Panc1 (cell line): ENCODE data around the gene C11orf54. TPM values are rescaled to one million over a fixed set of nuclear protein-coding genes. Genes with fewer than 3 reads are reported as not detected.

Source experiments
- ATAC-seq: fragments of 200-7000 bp; cut with Tn5 transposase; 2 replicates; pipeline ENCODE4 v1.9.1; 2020; ENCODE audit warnings: mild to moderate bottlenecking, moderate library complexity
- BruUV-seq: library from RNA; stranded (reverse); fragments of 400-500 nt; replicated peaks from 2 replicates; lab custom pipeline; 2021; lab: Mats Ljungman, UMichigan
- CTCF ChIA-PET: fragments of 300-600 bp; sonication (Branson Sonifier 250); formaldehyde crosslinking; loops from one replicate; lab custom pipeline; 2022; ENCODE audit warnings: antibody characterized with exemption; lab: Charles Lee
- POLR2A ChIA-PET: fragments of 300-600 bp; sonication (Branson Sonifier 250); formaldehyde crosslinking; loops from one replicate; lab custom pipeline; 2022; ENCODE audit warnings: antibody characterized with exemption; lab: Charles Lee
- DNase-seq: peaks from one replicate; pipeline ENCODE4 v3.0.0-alpha.2; 2010; ENCODE audit warnings: low read depth, low spot score
- H3K27ac ChIP-seq: 2 replicates; pipeline ENCODE4 v1.5.1; 2011; ENCODE audit warnings: mild to moderate bottlenecking, low read length, inconsistent platforms
- H3K27me3 ChIP-seq: fragments of 200-500 bp; sonication (Bioruptor generic); 2 replicates; pipeline ENCODE4 v1.6.0; 2014; ENCODE audit warnings: low read length, inconsistent platforms; ENCODE audit not compliant: control insufficient read depth, insufficient read depth
- H3K36me3 ChIP-seq: fragments of 200-500 bp; sonication (Bioruptor generic); 2 replicates; pipeline ENCODE4 v1.5.1; 2014; ENCODE audit warnings: inconsistent platforms, mild to moderate bottlenecking, low read length, moderate library complexity; ENCODE audit not compliant: control insufficient read depth, insufficient read depth
- H3K4me1 ChIP-seq: 2 replicates; pipeline ENCODE4 v1.5.1; 2011; ENCODE audit warnings: inconsistent platforms, mild to moderate bottlenecking, low read length, moderate library complexity; ENCODE audit not compliant: control insufficient read depth, insufficient read depth
- H3K4me3 ChIP-seq, 2 experiments: 2 replicates each; pipeline ENCODE4 v1.5.1; 2011 to 2012; ENCODE audit warnings: low read depth in 2 of 2, low read length in 2 of 2, mild to moderate bottlenecking in 2 of 2, inconsistent platforms in 1 of 2, moderate library complexity in 1 of 2
- H3K9me3 ChIP-seq: fragments of 200-500 bp; sonication (Bioruptor generic); 2 replicates; pipeline ENCODE4 v1.5.1; 2014; ENCODE audit warnings: low read depth, mild to moderate bottlenecking, inconsistent platforms, low read length, moderate library complexity; ENCODE audit not compliant: control insufficient read depth, insufficient read depth
- CTCF ChIP-seq: fragments of 450-650 bp; IDR thresholded peaks from 2 replicates; pipeline ENCODE4 v1.5.1; 2017; ENCODE audit warnings: mild to moderate bottlenecking
- POLR2AphosphoS5 ChIP-seq: IDR thresholded peaks from 2 replicates; pipeline ENCODE4 v1.6.1; 2012; ENCODE audit warnings: mild to moderate bottlenecking, low read depth, low read length, moderate library complexity
- REST ChIP-seq, 2 experiments: IDR thresholded peaks; 2 replicates each; pipeline ENCODE4 v1.6.1; 2011 to 2012; ENCODE audit warnings: low read depth in 2 of 2, control low read depth in 1 of 2, low read length in 1 of 2, mild to moderate bottlenecking in 1 of 2, moderate library complexity in 1 of 2; ENCODE audit not compliant: insufficient read depth in 1 of 2
- SIN3A ChIP-seq: IDR thresholded peaks from 2 replicates; pipeline ENCODE4 v1.6.1; 2012; ENCODE audit warnings: low read depth, mild to moderate bottlenecking, low read length, moderate library complexity, borderline replicate concordance; ENCODE audit not compliant: insufficient read depth
- TCF7L2 ChIP-seq: IDR thresholded peaks from 2 replicates; pipeline ENCODE4 v1.6.1; 2011; ENCODE audit warnings: mild to moderate bottlenecking, low read depth, low read length, inconsistent platforms
- in situ Hi-C: cut with HindIII; loops from 2 replicates; pipeline ENCODE4 v1.10.0; 2016; ENCODE audit warnings: low sequenced_read_pairs, low pct_unique_long_range_greater_than_20kb
- intact Hi-C: fragments of 100-400 bp; cut with micrococcal nuclease; formaldehyde crosslinking; loops from one replicate; pipeline ENCODE4 v1.10.0; 2022; ENCODE audit not compliant: unreplicated experiment
- total RNA-seq: library from RNA; stranded (reverse); gene quantifications from one replicate; pipeline ENCODE4 v1.2.1, GENCODE V29; 2021; ENCODE audit not compliant: unreplicated experiment

Gene C11orf54
- total RNA-seq, 1 experiment from 2014 or later = 31.0 TPM

- H3K4me3 ChIP-seq = no peak overlapping the region
- no peak for DNase-seq
- H3K27me3 ChIP-seq = no peaks in the 10 kb centered on the region
- ChIA-PET CTCF (no interaction called here), POLR2A (no interaction called here)
- TF ChIP-seq POLR2AphosphoS5 (no peak), SIN3A (no peak), REST (IDR thresholded peaks at IDR 0.05; ENCODE audit: insufficient read depth in 1 of 2, low read depth in 2 of 2, low read length in 1 of 2) (no peak), CTCF (no peak), TCF7L2 (no peak)
- H3K27ac ChIP-seq = no peak overlapping the region
- ATAC-seq = no peak
- H3K4me1 ChIP-seq = no peaks in the 10 kb centered on the region
- intact Hi-C loops (no loop called here), in situ Hi-C loops (no loop called here)
- no TSS peak for BruUV-seq
- H3K36me3 ChIP-seq = peaks cover 9% of the 10 kb centered on the region; the same call in 1 of the 2 replicates
- 0 out of 2 replicates have a peak, but pooled peaks cover 1% of the 10 kb centered on the region for H3K9me3 ChIP-seq
These were observed 20.4 kb downstream of the C11orf54 start for GRCh38 chr11:93761910-93762309.

- Histone ChIP-seq H3K27me3 (no peaks in the 10 kb centered on the region), H3K4me3 (no peak overlapping the region), H3K36me3 (peaks cover 9% of the 10 kb centered on the region; the same call in 1 of the 2 replicates), H3K4me1 (no peaks in the 10 kb centered on the region), H3K9me3 (0 out of 2 replicates have a peak, but pooled peaks cover 3% of the 10 kb centered on the region), H3K27ac (no peak overlapping the region)
- DNase-seq = no peak
- no peak for ATAC-seq
- TF ChIP-seq TCF7L2 (no peak), CTCF (no peak), REST (IDR thresholded peaks at IDR 0.05; ENCODE audit: insufficient read depth in 1 of 2, low read depth in 2 of 2, low read length in 1 of 2) (no peak), SIN3A (no peak), POLR2AphosphoS5 (no peak)
- in situ Hi-C loops (no loop called here), intact Hi-C loops (no loop called here)
- CTCF ChIA-PET = no interaction called here
- BruUV-seq = no TSS peak
- POLR2A ChIA-PET = no interaction called here
These were observed 24.1 kb downstream of the C11orf54 start for GRCh38 chr11:93765551-93765950.
